Measurements from ENCODE around the gene ROBO2. TPM values are rescaled to one million over a fixed set of nuclear protein-coding genes. Genes with fewer than 3 reads are reported as not detected.

ROBO2 gene
- polyA plus RNA-seq, 1 of the 3 experiments (the other 2 are of a cell fraction): not detected

- ChIA-PET POLR2A (no interaction called here), CTCF (no interaction called here)
- no peaks in the 10 kb centered on the region for H3K9me2 ChIP-seq
- H2AFZ ChIP-seq (ENCODE audit: low read depth): no peak overlapping the region
- no peaks in the 10 kb centered on the region for H3K9me3 ChIP-seq
- no peaks in the 10 kb centered on the region for H4K20me1 ChIP-seq (ENCODE audit: insufficient read depth)
- no peaks in the 10 kb centered on the region for H3K27me3 ChIP-seq (ENCODE audit: insufficient read depth)
- no peaks in the 10 kb centered on the region for H3K36me3 ChIP-seq (replicated peaks in 1 of 2; ENCODE audit: control insufficient read depth in 1 of 2, insufficient read depth in 2 of 2, low read length in 1 of 2)
- no peak overlapping the region for H3K4me2 ChIP-seq
- H3F3A ChIP-seq (replicated peaks; ENCODE audit: insufficient read depth): peaks cover 4% of the 10 kb centered on the region
- TF ChIP-seq RCOR1 (IDR thresholded peaks at IDR 0.05; ENCODE audit: low read length) (no peak), SIN3A (IDR thresholded peaks at IDR 0.05; ENCODE audit: borderline replicate concordance, low read depth, low read length) (no peak), GATA2 (CRISPR knock-in tag; IDR thresholded peaks at IDR 0.05) (no peak), FOXJ3 (CRISPR knock-in tag; IDR thresholded peaks at IDR 0.05) (no peak), TAF1 (IDR thresholded peaks at IDR 0.05; ENCODE audit: borderline replicate concordance, low read depth, low read length) (no peak), RXRA (IDR thresholded peaks at IDR 0.05; ENCODE audit: borderline replicate concordance, low read depth) (no peak), YY1 (IDR thresholded peaks at IDR 0.05; ENCODE audit: low read depth) (no peak), RAD21 (IDR thresholded peaks at IDR 0.05; ENCODE audit: low read length) (no peak), TEAD4 (IDR thresholded peaks at IDR 0.05; ENCODE audit: borderline replicate concordance, insufficient read depth) (no peak), EP300 (IDR thresholded peaks at IDR 0.05; ENCODE audit: borderline replicate concordance in 1 of 2, low read depth in 1 of 2, low read length in 1 of 2) (no peak), EZH2phosphoT487 (IDR thresholded peaks at IDR 0.05; ENCODE audit: borderline replicate concordance, low read depth) (no peak), ELF1 (IDR thresholded peaks at IDR 0.05) (no peak), PBX3 (IDR thresholded peaks at IDR 0.05) (no peak), SMC3 (IDR thresholded peaks at IDR 0.05; ENCODE audit: low read depth, low read length) (no peak), POLR2AphosphoS5 (IDR thresholded peaks at IDR 0.05; ENCODE audit: low read depth, low read length) (no peak), NRF1 (IDR thresholded peaks at IDR 0.05; ENCODE audit: low read depth, low read length) (no peak)
- TF ChIP-seq, protein P1, sequence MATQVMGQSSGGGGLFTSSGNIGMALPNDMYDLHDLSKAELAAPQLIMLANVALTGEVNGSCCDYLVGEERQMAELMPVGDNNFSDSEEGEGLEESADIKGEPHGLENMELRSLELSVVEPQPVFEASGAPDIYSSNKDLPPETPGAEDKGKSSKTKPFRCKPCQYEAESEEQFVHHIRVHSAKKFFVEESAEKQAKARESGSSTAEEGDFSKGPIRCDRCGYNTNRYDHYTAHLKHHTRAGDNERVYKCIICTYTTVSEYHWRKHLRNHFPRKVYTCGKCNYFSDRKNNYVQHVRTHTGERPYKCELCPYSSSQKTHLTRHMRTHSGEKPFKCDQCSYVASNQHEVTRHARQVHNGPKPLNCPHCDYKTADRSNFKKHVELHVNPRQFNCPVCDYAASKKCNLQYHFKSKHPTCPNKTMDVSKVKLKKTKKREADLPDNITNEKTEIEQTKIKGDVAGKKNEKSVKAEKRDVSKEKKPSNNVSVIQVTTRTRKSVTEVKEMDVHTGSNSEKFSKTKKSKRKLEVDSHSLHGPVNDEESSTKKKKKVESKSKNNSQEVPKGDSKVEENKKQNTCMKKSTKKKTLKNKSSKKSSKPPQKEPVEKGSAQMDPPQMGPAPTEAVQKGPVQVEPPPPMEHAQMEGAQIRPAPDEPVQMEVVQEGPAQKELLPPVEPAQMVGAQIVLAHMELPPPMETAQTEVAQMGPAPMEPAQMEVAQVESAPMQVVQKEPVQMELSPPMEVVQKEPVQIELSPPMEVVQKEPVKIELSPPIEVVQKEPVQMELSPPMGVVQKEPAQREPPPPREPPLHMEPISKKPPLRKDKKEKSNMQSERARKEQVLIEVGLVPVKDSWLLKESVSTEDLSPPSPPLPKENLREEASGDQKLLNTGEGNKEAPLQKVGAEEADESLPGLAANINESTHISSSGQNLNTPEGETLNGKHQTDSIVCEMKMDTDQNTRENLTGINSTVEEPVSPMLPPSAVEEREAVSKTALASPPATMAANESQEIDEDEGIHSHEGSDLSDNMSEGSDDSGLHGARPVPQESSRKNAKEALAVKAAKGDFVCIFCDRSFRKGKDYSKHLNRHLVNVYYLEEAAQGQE (IDR thresholded peaks at IDR 0.05; ENCODE audit: low read depth, low read length): no peak
- TF ChIP-seq, protein P2, sequence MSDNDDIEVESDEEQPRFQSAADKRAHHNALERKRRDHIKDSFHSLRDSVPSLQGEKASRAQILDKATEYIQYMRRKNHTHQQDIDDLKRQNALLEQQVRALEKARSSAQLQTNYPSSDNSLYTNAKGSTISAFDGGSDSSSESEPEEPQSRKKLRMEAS (IDR thresholded peaks at IDR 0.05; ENCODE audit: low read depth): no peak
- TF ChIP-seq, protein P3, sequence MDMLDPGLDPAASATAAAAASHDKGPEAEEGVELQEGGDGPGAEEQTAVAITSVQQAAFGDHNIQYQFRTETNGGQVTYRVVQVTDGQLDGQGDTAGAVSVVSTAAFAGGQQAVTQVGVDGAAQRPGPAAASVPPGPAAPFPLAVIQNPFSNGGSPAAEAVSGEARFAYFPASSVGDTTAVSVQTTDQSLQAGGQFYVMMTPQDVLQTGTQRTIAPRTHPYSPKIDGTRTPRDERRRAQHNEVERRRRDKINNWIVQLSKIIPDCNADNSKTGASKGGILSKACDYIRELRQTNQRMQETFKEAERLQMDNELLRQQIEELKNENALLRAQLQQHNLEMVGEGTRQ (IDR thresholded peaks at IDR 0.05; ENCODE audit: borderline replicate concordance, low read depth, low read length): no peak
- no peak overlapping the region for H3K27ac ChIP-seq (ENCODE audit: low read depth in 2 of 2, low read length in 1 of 2)
- H3K79me2 ChIP-seq (ENCODE audit: insufficient read depth): no peaks in the 10 kb centered on the region
- H3K4me3 ChIP-seq (ENCODE audit: low read depth in 2 of 2, low read length in 1 of 2): no peak overlapping the region
- H3K9ac ChIP-seq: no peak overlapping the region
- no peaks in the 10 kb centered on the region for H3K4me1 ChIP-seq (ENCODE audit: control insufficient read depth in 1 of 2, insufficient read depth in 2 of 2, low read depth in 1 of 2, low read length in 1 of 2)
- WGBS (ENCODE audit: low lambda C conversion rate): 9% methylated on average over 1 of the region's 1 CpG
- DNase-seq: no peak
These were observed 560.0 kb downstream of the ROBO2 start for GRCh38 chr3:77599948-77600347.

Measured in SK-N-SH (cell line).